ENCODE results near the gene TKFC. TPM values are rescaled to one million over a fixed set of nuclear protein-coding genes. Genes with fewer than 3 reads are reported as not detected.

Gene TKFC
- total RNA-seq, 4 donors from 2014 or later: 12.9 to 24.2 (median 14.8) TPM

- intact Hi-C loops (cut with DNase I): no loop called here
- no peak overlapping the region for H3K4me3 ChIP-seq
- H3K9me3 ChIP-seq: no peaks in the 10 kb centered on the region
- no peaks in the 10 kb centered on the region for H3K27me3 ChIP-seq
- 89% methylated on average over 4 of the region's 4 CpGs for WGBS
- TF ChIP-seq POLR2A (IDR thresholded peaks at IDR 0.05; ENCODE audit: low read depth) (no peak), POLR2AphosphoS5 (IDR thresholded peaks at IDR 0.05) (no peak), CTCF (IDR thresholded peaks at IDR 0.05) (no peak), EP300 (IDR thresholded peaks at IDR 0.05) (no peak)
- no peak overlapping the region for H3K27ac ChIP-seq (replicated peaks in 1 of 4)
- peaks cover 0 to 42% (median 30%) of the 10 kb centered on the region in 4 donors for H3K36me3 ChIP-seq
- DNase-seq (ENCODE audit: extremely low spot score): no peak
- peaks cover 5 to 20% (median 9%) of the 10 kb centered on the region in 4 donors for H3K4me1 ChIP-seq
Measured at GRCh38 chr11:61339490-61339878, 6.5 kb downstream of the TKFC start.

- WGBS: 91% methylated on average over 2 of the region's 2 CpGs
- DNase-seq (ENCODE audit: extremely low spot score): no peak
Measured at GRCh38 chr11:61340979-61341378, 8.0 kb downstream of the TKFC start.

GRCh38 chr11:61341706-61342105 lies 8.7 kb downstream of the TKFC start:
- no peak for DNase-seq (ENCODE audit: extremely low spot score)
- TF ChIP-seq POLR2AphosphoS5 (IDR thresholded peaks at IDR 0.05) (no peak), EP300 (IDR thresholded peaks at IDR 0.05) (no peak), CTCF (IDR thresholded peaks at IDR 0.05) (no peak), POLR2A (IDR thresholded peaks at IDR 0.05; ENCODE audit: low read depth) (no peak)
- Histone ChIP-seq H3K4me3 (no peak overlapping the region), H3K27me3 (no peaks in the 10 kb centered on the region), H3K36me3 (peaks cover 0 to 46% (median 40%) of the 10 kb centered on the region in 4 donors), H3K27ac (replicated peaks in 1 of 4) (no peak overlapping the region), H3K4me1 (peaks cover 0 to 7% (median 0%) of the 10 kb centered on the region in 4 donors), H3K9me3 (no peaks in the 10 kb centered on the region)
- intact Hi-C loops (cut with DNase I): no loop called here
- no CpG with 5 or more reads among the region's 4 CpGs for WGBS

More at GRCh38 chr11:61340979-61341378, 8.0 kb downstream of the TKFC start:
- Histone ChIP-seq H3K36me3 (peaks cover 0 to 46% (median 33%) of the 10 kb centered on the region in 4 donors), H3K9me3 (no peaks in the 10 kb centered on the region), H3K4me3 (no peak overlapping the region), H3K4me1 (peaks cover 4 to 14% (median 5%) of the 10 kb centered on the region in 4 donors), H3K27me3 (no peaks in the 10 kb centered on the region), H3K27ac (replicated peaks in 1 of 4) (no peak overlapping the region)
- TF ChIP-seq POLR2AphosphoS5 (IDR thresholded peaks at IDR 0.05) (no peak), EP300 (IDR thresholded peaks at IDR 0.05) (no peak), CTCF (IDR thresholded peaks at IDR 0.05) (no peak), POLR2A (IDR thresholded peaks at IDR 0.05; ENCODE audit: low read depth) (no peak)
- intact Hi-C loops (cut with DNase I): no loop called here

- TF ChIP-seq POLR2AphosphoS5 (IDR thresholded peaks at IDR 0.05) (no peak), POLR2A (IDR thresholded peaks at IDR 0.05; ENCODE audit: low read depth) (no peak), EP300 (IDR thresholded peaks at IDR 0.05) (no peak), CTCF (IDR thresholded peaks at IDR 0.05) (no peak)
- H3K4me1 ChIP-seq: peaks cover 0 to 7% (median 0%) of the 10 kb centered on the region in 4 donors
- H3K4me3 ChIP-seq: no peak overlapping the region
- H3K9me3 ChIP-seq: no peaks in the 10 kb centered on the region
- H3K27me3 ChIP-seq: no peaks in the 10 kb centered on the region
- no peak overlapping the region for H3K27ac ChIP-seq (replicated peaks in 1 of 4)
- 89% methylated on average over 9 of the region's 20 CpGs for WGBS
- H3K36me3 ChIP-seq: peaks cover 0 to 52% (median 40%) of the 10 kb centered on the region in 4 donors
- intact Hi-C loops (cut with DNase I): no loop called here
- DNase-seq (ENCODE audit: extremely low spot score): no peak
Measured at GRCh38 chr11:61342207-61342803, 9.3 kb downstream of the TKFC start.

Data from esophagus muscularis mucosa (tissue), 4 donors.